HUES48 (cell line): ENCODE measurements around the gene RREB1.
A peak's percentile ranks its signal among the peaks of the same experiment; 100 is the strongest.

Source experiments
- H3K27ac ChIP-seq: one replicate; pipeline ENCODE4 v1.7.0; 2013; ENCODE audit warnings: low read depth, low read length, inconsistent platforms
- H3K27me3 ChIP-seq: 2 replicates; pipeline ENCODE4 v1.6.1; 2013; ENCODE audit warnings: mild to moderate bottlenecking, low read length; ENCODE audit not compliant: control insufficient read depth, insufficient read depth
- H3K36me3 ChIP-seq: 2 replicates; pipeline ENCODE4 v1.6.1; 2013; ENCODE audit warnings: low read length; ENCODE audit not compliant: control insufficient read depth, insufficient read depth
- H3K4me1 ChIP-seq: 2 replicates; pipeline ENCODE4 v1.6.1; 2013; ENCODE audit warnings: mild to moderate bottlenecking, low read length; ENCODE audit not compliant: control insufficient read depth, insufficient read depth
- H3K4me3 ChIP-seq: 2 replicates; pipeline ENCODE4 v1.5.1; 2013; ENCODE audit warnings: mild to moderate bottlenecking, low read depth, low read length
- H3K9ac ChIP-seq: 2 replicates; pipeline ENCODE4 v1.6.1; 2013; ENCODE audit warnings: mild to moderate bottlenecking, low read depth, low read length, moderate library complexity
- H3K9me3 ChIP-seq: 2 replicates; pipeline ENCODE4 v1.6.1; 2013; ENCODE audit warnings: low read length; ENCODE audit not compliant: control insufficient read depth, insufficient read depth

RREB1 gene

DNA sequence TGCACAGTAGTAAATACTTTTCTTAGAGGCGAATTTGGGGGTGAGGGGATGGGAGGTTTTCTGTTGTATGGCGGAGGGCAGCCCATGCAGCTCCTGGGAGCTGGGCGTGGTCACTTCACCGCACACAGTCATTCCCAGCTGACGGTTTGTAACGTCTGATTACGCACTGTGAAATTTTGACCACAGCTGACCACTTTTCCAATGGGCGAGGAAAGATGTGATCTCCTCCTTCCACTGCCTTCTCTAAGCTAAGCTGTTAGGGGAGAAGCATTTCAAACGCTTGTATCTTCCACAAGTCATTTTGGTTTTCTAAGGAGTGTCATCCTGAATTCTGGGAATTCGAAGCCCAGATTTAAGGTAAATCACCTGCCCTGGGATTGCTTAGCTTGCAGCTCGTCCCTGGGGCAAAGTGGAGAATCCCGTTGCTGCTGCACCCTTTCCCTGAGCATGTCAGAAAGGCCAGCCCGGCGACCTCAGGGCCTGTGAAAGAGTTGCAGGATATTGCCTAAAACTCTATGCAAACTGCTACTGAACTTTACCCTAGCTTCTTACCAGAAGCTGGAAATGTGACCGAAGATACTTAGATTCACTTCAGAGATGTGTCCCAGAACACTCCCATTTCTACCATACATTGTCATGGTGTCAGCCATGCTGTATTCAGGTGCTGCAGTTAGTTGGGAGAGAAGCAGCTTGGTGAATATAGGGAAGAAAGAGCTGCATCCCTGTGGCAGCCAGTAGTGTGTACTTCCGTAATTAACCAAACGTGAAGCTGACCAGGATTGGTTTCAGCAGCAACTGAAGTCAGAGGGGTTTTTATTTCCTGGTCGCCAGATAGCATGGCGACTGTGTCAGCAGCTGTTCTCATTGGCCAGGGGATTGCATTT, 58.9 kb downstream of the RREB1 start:
- H3K4me1 ChIP-seq: peaks cover 51% of the 10 kb centered on the region
- peak overlapping the region; percentile 4 for H3K27ac ChIP-seq
- H3K36me3 ChIP-seq: no peaks in the 10 kb centered on the region
- no peaks in the 10 kb centered on the region for H3K27me3 ChIP-seq
- H3K9me3 ChIP-seq: no peaks in the 10 kb centered on the region
- H3K4me3 ChIP-seq: no peak overlapping the region
- no peak overlapping the region for H3K9ac ChIP-seq

DNA sequence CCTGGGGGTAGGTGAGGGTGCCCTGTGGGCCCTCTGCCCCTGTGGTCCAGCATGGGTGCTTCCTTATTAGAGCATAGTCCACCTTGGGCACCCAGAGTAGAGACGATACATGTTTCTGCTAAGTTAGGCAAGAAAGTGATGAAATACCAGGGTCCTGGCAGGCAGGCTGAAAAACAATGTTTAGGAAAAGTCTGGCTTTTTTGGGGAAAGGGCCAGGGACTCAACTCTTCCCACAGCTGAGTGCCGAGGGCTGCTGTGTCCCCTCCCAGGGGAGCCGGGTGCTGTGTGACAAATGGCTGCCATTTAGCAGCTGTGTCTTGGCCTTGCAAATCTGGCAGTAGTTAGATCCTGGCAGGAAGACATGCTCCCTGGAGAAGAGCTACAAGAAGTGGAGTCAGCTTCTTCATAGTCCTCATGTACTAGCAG, 61.5 kb downstream of the RREB1 start:
- no peak overlapping the region for H3K4me3 ChIP-seq
- H3K36me3 ChIP-seq: no peaks in the 10 kb centered on the region
- H3K9ac ChIP-seq: no peak overlapping the region
- no peaks in the 10 kb centered on the region for H3K27me3 ChIP-seq
- no peaks in the 10 kb centered on the region for H3K9me3 ChIP-seq
- H3K4me1 ChIP-seq: peaks cover 58% of the 10 kb centered on the region
- H3K27ac ChIP-seq: no peak overlapping the region

DNA sequence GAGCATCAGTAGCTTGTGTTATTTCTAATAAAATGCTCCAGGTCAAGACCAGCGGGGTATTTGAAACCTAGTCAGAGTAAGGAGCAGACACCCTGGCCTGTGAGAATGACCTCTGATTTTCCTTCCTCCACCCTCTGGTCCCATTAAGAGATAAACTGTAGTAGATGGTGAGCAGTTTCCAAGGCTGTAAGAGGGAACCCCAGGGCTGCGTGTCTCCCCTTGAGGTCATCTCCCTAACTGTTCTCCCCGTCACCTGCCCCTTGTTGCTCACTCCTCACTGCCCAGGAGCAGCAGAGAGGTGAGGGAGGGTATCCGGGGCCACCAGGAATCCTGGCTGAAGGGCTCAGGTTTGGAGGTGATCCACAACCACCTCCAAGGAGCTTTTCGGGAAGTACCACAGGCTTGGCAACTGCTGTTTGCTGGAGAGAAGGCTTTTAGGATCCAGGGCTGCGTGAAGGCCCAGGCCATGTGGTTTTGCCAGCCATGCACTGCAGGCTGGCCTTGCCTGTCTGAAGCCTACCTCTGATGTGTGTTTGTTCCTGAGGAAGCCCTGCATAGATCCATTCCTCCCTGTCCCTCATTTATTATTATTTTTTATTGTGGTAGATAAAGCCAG, 62.5 kb downstream of the RREB1 start:
- H3K27ac ChIP-seq: no peak overlapping the region
- H3K4me3 ChIP-seq: no peak overlapping the region
- H3K36me3 ChIP-seq: no peaks in the 10 kb centered on the region
- no peaks in the 10 kb centered on the region for H3K27me3 ChIP-seq
- peaks cover 52% of the 10 kb centered on the region for H3K4me1 ChIP-seq
- H3K9me3 ChIP-seq: no peaks in the 10 kb centered on the region
- no peak overlapping the region for H3K9ac ChIP-seq

DNA sequence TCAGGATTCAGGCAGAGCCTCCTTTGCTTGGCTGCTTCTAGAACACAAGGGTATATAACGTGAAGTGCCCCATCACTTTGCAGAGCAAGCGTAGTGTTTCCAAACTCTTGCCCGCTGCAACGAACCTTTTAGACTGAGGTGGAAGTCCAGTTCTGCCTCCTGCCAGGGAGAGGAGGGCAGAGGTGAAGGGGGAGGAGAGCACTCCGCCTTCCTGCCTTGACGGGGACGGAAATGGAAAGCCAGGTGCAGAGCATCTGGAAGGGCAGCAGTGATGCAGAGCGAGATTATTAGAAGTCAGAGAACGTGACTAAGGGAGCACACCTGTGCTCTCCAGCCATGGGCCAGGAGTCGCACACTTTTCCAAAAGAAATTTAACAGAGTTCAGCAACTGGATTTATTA, 63.4 kb downstream of the RREB1 start:
- H3K9ac ChIP-seq: no peak overlapping the region
- H3K27ac ChIP-seq: no peak overlapping the region
- no peaks in the 10 kb centered on the region for H3K9me3 ChIP-seq
- H3K4me1 ChIP-seq: peaks cover 51% of the 10 kb centered on the region
- no peaks in the 10 kb centered on the region for H3K36me3 ChIP-seq
- H3K4me3 ChIP-seq: no peak overlapping the region
- no peaks in the 10 kb centered on the region for H3K27me3 ChIP-seq

DNA sequence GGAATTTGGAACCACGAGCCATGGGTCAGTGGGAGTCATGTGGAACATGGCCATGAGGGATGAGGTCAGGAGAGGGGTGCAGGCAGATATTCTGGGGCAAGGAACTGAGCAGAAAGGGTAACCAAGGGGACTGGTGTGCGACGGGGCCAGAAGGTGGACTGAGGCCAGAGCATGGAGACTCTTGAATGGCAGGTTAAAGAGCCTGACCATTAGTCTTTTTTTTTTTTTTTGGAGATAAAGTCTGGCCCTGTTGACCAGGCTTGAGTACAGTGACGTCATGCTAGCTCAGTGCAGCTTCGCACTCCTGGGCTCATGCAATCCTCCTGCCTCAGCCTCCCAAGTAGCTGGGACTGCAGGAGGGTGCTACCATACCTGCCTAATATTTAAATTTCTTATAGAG, 64.0 kb downstream of the RREB1 start:
- Histone ChIP-seq H3K36me3 (no peaks in the 10 kb centered on the region), H3K4me1 (peaks cover 49% of the 10 kb centered on the region), H3K27ac (no peak overlapping the region), H3K9ac (no peak overlapping the region), H3K9me3 (no peaks in the 10 kb centered on the region), H3K4me3 (no peak overlapping the region), H3K27me3 (no peaks in the 10 kb centered on the region)

DNA sequence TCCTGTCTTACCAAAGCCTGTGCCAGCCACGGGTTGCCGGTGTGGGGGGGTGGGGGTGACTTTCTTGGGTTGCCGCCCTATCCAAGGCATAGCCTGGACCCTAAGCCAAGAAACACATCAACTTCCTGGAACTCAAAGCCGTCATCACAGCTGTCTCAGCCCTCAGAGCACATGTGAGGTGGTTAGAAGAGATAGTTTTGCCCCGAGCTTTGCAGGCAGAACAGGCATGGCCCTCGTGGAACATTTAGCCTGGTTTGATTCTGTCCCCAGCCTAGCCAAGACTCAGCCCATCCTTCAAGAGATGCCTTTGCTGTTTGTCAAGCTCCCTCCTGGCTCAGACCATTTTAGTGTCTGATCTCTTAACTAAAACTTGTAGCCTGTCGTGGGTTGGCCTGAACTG, 64.9 kb downstream of the RREB1 start:
- no peak overlapping the region for H3K9ac ChIP-seq
- H3K27ac ChIP-seq: no peak overlapping the region
- no peaks in the 10 kb centered on the region for H3K9me3 ChIP-seq
- H3K36me3 ChIP-seq: peaks cover 4% of the 10 kb centered on the region; the same call in 1 of the 2 replicates
- no peak overlapping the region for H3K4me3 ChIP-seq
- peaks cover 46% of the 10 kb centered on the region for H3K4me1 ChIP-seq
- H3K27me3 ChIP-seq: no peaks in the 10 kb centered on the region

DNA sequence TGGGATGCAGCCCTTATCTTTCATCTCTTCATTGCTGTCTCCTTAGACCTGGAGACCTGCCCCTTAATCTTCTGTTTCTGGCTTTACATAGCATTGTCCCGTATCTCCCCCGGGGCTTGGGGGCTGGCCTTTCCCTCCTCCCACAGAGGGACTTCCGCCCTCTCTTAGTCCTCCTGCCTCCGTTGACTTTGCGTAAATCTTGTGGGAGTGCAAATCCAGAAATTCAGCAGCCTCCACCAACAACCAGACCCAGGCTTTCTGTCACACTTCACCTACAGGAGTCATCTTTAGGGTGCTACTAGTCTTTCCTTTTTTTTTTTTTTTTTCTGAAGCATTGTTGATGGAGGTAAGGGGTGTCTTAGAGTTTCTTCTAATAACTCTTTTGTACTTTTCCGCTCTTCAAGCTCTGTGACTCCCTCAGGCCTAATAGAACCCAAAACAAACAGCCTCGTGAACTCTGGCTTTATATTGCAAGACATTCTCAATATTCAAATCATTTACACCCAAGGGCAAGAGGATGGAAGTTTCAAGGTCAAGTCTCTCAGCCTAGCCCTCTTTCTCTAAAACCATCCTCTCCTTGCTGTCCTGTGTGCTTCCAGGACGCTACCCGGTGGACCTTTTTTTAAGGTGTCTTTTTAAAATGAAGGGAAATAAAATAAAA, 66.2 kb downstream of the RREB1 start:
- H3K36me3 ChIP-seq: peaks cover 8% of the 10 kb centered on the region
- no peaks in the 10 kb centered on the region for H3K27me3 ChIP-seq
- no peaks in the 10 kb centered on the region for H3K9me3 ChIP-seq
- no peak overlapping the region for H3K9ac ChIP-seq
- peak overlapping the region; percentile 78 for H3K27ac ChIP-seq
- H3K4me3 ChIP-seq: peak overlapping the region; percentile 30; the same call in 1 of the 2 replicates
- peaks cover 46% of the 10 kb centered on the region for H3K4me1 ChIP-seq

DNA sequence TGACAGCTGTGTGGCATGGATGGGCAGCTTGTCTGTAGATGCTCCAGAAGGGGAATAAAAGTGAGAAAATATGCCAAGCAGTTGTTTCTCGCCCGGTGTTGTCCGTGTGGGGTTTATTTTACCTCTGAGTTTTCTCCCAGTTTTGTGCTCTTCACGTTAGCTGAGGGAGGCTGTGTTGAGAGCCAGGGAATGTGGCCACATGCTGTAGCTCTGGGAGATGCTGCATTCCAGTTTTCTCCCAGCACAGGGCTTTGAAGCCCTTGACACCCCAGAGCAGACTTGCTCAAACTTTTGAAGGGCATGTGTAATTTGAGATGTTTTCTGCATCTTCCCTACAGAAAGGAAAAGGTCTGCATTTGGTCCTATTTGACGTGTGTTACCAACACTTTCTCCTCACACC, 67.7 kb downstream of the RREB1 start:
- Histone ChIP-seq H3K36me3 (peaks cover 15% of the 10 kb centered on the region), H3K27me3 (no peaks in the 10 kb centered on the region), H3K4me1 (peaks cover 32% of the 10 kb centered on the region), H3K9me3 (no peaks in the 10 kb centered on the region), H3K4me3 (no peak overlapping the region), H3K9ac (no peak overlapping the region), H3K27ac (no peak overlapping the region)

DNA sequence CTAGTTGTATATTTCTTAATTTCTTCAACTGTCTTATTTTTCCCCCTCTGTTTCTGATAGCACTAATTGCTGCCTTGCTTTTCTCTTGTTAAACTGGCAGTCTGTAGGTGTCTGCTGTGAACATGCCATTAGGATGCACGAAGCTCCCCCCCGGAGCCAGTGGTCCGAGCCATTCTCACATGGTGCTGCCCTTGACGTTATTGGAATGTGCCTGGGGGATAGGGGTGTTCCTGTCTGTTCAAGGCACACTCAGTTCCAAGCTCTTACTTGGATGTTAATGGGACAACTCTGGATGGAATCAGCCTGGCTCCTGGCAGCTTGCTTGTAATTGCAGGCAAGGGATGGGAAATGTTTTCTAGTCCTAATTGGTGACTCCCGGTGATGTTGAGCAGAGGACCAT, 68.4 kb downstream of the RREB1 start:
- H3K9me3 ChIP-seq: no peaks in the 10 kb centered on the region
- no peak overlapping the region for H3K4me3 ChIP-seq
- no peak overlapping the region for H3K27ac ChIP-seq
- H3K36me3 ChIP-seq: peaks cover 21% of the 10 kb centered on the region
- peaks cover 24% of the 10 kb centered on the region for H3K4me1 ChIP-seq
- no peak overlapping the region for H3K9ac ChIP-seq
- no peaks in the 10 kb centered on the region for H3K27me3 ChIP-seq

DNA sequence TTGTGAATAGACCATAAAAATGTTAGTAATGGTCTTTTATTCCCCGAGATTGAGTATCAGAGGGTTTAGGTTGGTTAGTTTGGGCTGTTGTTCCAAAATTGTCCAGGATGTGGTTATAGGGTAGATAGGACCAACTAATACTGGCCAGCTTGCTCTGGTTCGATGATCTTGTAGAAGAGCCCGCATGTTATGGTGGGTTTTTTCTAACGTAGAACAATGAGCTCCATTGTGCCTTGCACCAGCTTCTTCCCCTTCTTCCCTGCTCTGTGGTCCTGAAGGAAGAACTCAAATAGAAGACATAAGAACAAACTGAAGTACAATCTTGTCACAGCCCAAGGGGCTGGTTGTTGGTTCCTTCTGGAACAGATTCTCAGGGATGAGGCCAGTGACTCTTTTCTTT, 70.5 kb downstream of the RREB1 start:
- Histone ChIP-seq H3K36me3 (peaks cover 31% of the 10 kb centered on the region), H3K27ac (no peak overlapping the region)

DNA sequence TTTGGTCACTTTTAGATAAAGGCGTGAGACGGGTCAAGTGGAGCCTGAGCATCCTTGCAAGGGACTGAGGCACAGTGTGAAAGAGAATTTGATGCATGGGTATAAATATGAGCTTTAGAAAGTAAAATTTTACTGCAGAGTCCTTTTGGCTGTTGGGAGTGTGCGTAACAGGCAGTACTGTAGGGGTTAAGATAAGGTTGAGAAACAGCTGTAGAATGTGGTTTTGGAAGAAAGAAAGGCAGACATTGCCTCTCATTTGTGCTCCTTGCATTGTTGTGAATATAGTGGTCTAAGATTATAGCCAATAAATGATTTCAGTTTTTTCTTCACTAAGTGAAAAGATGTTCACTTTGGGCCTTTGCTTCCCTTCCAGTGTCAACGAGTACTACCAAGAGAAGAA, 73.0 kb downstream of the RREB1 start:
- Histone ChIP-seq H3K36me3 (peaks cover 32% of the 10 kb centered on the region), H3K4me3 (no peak overlapping the region), H3K9me3 (no peaks in the 10 kb centered on the region), H3K9ac (no peak overlapping the region), H3K27ac (no peak overlapping the region), H3K27me3 (no peaks in the 10 kb centered on the region), H3K4me1 (peaks cover 7% of the 10 kb centered on the region)

More for the DNA sequence above, 70.5 kb downstream of the RREB1 start:
- Histone ChIP-seq H3K27me3 (no peaks in the 10 kb centered on the region), H3K9me3 (no peaks in the 10 kb centered on the region), H3K9ac (no peak overlapping the region), H3K4me3 (no peak overlapping the region), H3K4me1 (peaks cover 24% of the 10 kb centered on the region)
